ENCODE data around the gene SEZ6.

Gene SEZ6

GRCh38 chr17:29032013-29032856 lies 26.4 kb upstream of the SEZ6 start:
- Histone ChIP-seq H3K4me1 (ENCODE audit: low read length) (no peaks in the 10 kb centered on the region), H3K4me2 (ENCODE audit: low read depth, low read length) (no peak overlapping the region), H3K27me3 (replicated peaks; ENCODE audit: insufficient read depth, low read length) (peaks cover 52% of the 10 kb centered on the region), H3K36me3 (replicated peaks; ENCODE audit: insufficient read depth, low read length) (no peaks in the 10 kb centered on the region), H4K20me1 (ENCODE audit: insufficient read depth, low read length) (no peaks in the 10 kb centered on the region), H3K4me3 (ENCODE audit: low read length) (no peak overlapping the region), H3F3A (ENCODE audit: insufficient read depth, low read length) (no peaks in the 10 kb centered on the region), H3K27ac (ENCODE audit: low read length) (no peak overlapping the region), H2AFZ (ENCODE audit: low read length) (no peak overlapping the region), H3K9me3 (replicated peaks; ENCODE audit: insufficient read depth, low read length) (no peaks in the 10 kb centered on the region), H3K9me2 (replicated peaks; ENCODE audit: insufficient read depth, low read length) (no peaks in the 10 kb centered on the region), H3K9ac (ENCODE audit: low read length) (no peak overlapping the region), H3K79me2 (ENCODE audit: low read length) (no peaks in the 10 kb centered on the region)
- TF ChIP-seq EZH2 (optimal IDR thresholded peaks at IDR 0.05; ENCODE audit: low read depth, low read length) (no peak), EZH2phosphoT487 (IDR thresholded peaks at IDR 0.05; ENCODE audit: low read length) (no peak)
- TF ChIP-seq, protein P1, sequence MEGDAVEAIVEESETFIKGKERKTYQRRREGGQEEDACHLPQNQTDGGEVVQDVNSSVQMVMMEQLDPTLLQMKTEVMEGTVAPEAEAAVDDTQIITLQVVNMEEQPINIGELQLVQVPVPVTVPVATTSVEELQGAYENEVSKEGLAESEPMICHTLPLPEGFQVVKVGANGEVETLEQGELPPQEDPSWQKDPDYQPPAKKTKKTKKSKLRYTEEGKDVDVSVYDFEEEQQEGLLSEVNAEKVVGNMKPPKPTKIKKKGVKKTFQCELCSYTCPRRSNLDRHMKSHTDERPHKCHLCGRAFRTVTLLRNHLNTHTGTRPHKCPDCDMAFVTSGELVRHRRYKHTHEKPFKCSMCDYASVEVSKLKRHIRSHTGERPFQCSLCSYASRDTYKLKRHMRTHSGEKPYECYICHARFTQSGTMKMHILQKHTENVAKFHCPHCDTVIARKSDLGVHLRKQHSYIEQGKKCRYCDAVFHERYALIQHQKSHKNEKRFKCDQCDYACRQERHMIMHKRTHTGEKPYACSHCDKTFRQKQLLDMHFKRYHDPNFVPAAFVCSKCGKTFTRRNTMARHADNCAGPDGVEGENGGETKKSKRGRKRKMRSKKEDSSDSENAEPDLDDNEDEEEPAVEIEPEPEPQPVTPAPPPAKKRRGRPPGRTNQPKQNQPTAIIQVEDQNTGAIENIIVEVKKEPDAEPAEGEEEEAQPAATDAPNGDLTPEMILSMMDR (IDR thresholded peaks at IDR 0.05; ENCODE audit: low read length), result no peak
- DNase-seq, result no peak

GRCh38 chr17:29031488-29031887 lies 25.7 kb upstream of the SEZ6 start:
- no peak overlapping the region for H3K27ac ChIP-seq (ENCODE audit: low read length)
- DNase-seq, result no peak
- no peaks in the 10 kb centered on the region for H3K9me3 ChIP-seq (replicated peaks; ENCODE audit: insufficient read depth, low read length)
- TF ChIP-seq, protein P1 (IDR thresholded peaks at IDR 0.05; ENCODE audit: low read length), result no peak
- TF ChIP-seq EZH2 (optimal IDR thresholded peaks at IDR 0.05; ENCODE audit: low read depth, low read length) (no peak), EZH2phosphoT487 (IDR thresholded peaks at IDR 0.05; ENCODE audit: low read length) (no peak)
- peaks cover 55% of the 10 kb centered on the region for H3K27me3 ChIP-seq (replicated peaks; ENCODE audit: insufficient read depth, low read length)
- H3K4me3 ChIP-seq (ENCODE audit: low read length), result no peak overlapping the region
- H3K9me2 ChIP-seq (replicated peaks; ENCODE audit: insufficient read depth, low read length), result no peaks in the 10 kb centered on the region
- no peaks in the 10 kb centered on the region for H3K36me3 ChIP-seq (replicated peaks; ENCODE audit: insufficient read depth, low read length)
- H3K4me2 ChIP-seq (ENCODE audit: low read depth, low read length), result no peak overlapping the region
- no peak overlapping the region for H3K9ac ChIP-seq (ENCODE audit: low read length)
- H3K79me2 ChIP-seq (ENCODE audit: low read length), result no peaks in the 10 kb centered on the region
- H4K20me1 ChIP-seq (ENCODE audit: insufficient read depth, low read length), result no peaks in the 10 kb centered on the region
- no peaks in the 10 kb centered on the region for H3F3A ChIP-seq (ENCODE audit: insufficient read depth, low read length)
- no peak overlapping the region for H2AFZ ChIP-seq (ENCODE audit: low read length)
- H3K4me1 ChIP-seq (ENCODE audit: low read length), result no peaks in the 10 kb centered on the region

DNA sequence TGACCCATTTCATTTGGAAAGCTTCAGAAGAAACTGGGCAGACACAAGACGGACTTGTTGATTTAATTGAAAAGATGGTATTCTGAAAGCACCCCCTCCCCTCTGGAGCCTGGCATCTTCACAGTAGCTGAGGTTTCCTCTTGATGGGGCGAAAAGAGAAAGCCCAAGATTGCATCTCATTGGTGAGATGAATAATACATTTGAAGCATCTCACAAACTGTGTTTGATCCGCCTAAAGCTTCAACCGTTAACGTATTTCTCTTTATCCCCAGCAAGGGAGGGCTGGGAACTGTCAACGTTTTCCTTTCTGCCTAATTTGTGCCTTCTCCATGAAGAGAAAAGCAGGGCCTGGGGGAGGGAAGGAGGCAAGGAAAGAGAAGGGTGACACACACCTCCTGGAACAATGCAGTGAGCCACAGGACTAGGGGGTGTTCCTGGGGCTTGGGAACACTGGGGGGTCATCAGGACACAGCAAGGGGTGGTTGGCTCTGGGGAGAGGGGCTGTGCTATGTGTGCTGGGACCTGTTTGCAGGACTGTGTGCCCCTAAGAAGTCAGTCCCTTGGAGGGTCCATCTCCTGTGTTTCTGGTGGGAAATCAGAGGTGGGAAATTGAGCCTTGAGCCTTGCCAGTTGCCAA lies 18.6 kb upstream of the SEZ6 start:
- H3K27ac ChIP-seq (ENCODE audit: low read length), result no peak overlapping the region
- DNase-seq, result no peak
- TF ChIP-seq, protein P1 (IDR thresholded peaks at IDR 0.05; ENCODE audit: low read length), result no peak
- no peak for TF ChIP-seq EZH2phosphoT487 (IDR thresholded peaks at IDR 0.05; ENCODE audit: low read length)
- no peak for TF ChIP-seq EZH2 (optimal IDR thresholded peaks at IDR 0.05; ENCODE audit: low read depth, low read length)
- no peak overlapping the region for H3K4me3 ChIP-seq (ENCODE audit: low read length)
- no peaks in the 10 kb centered on the region for H3K79me2 ChIP-seq (ENCODE audit: low read length)
- H3K9ac ChIP-seq (ENCODE audit: low read length), result no peak overlapping the region
- no peaks in the 10 kb centered on the region for H3K36me3 ChIP-seq (replicated peaks; ENCODE audit: insufficient read depth, low read length)
- H3K4me1 ChIP-seq (ENCODE audit: low read length), result no peaks in the 10 kb centered on the region
- H2AFZ ChIP-seq (ENCODE audit: low read length), result no peak overlapping the region
- no peaks in the 10 kb centered on the region for H3K9me3 ChIP-seq (replicated peaks; ENCODE audit: insufficient read depth, low read length)
- no peaks in the 10 kb centered on the region for H4K20me1 ChIP-seq (ENCODE audit: insufficient read depth, low read length)
- H3F3A ChIP-seq (ENCODE audit: insufficient read depth, low read length), result peaks cover 2% of the 10 kb centered on the region; the same call in 1 of the 2 replicates
- no peak overlapping the region for H3K4me2 ChIP-seq (ENCODE audit: low read depth, low read length)
- peaks cover 38% of the 10 kb centered on the region for H3K27me3 ChIP-seq (replicated peaks; ENCODE audit: insufficient read depth, low read length)
- no peaks in the 10 kb centered on the region for H3K9me2 ChIP-seq (replicated peaks; ENCODE audit: insufficient read depth, low read length)

Measured in MM.1S (cell line).